MM.1S (cell line): ENCODE measurements around the gene RPS6KC1.

Experiments used
- DNase-seq: peaks from one replicate; pipeline ENCODE4 v3.0.0-alpha.2; 2015
- H2AFZ ChIP-seq: fragments of 300-600 bp; sonication (generic); 2 replicates; pipeline ENCODE4 v1.6.0; 2016; ENCODE audit warnings: antibody characterized with exemption, low read length
- H3F3A ChIP-seq: fragments of 300-600 bp; sonication (generic); 2 replicates; pipeline ENCODE4 v1.6.1; 2016; ENCODE audit warnings: mild to moderate bottlenecking, antibody characterized with exemption, low read length, moderate library complexity, mixed read lengths; ENCODE audit not compliant: insufficient read depth
- H3K27ac ChIP-seq: fragments of 300-600 bp; sonication (generic); 2 replicates; pipeline ENCODE4 v1.5.1; 2016; ENCODE audit warnings: mild to moderate bottlenecking, low read length
- H3K27me3 ChIP-seq: fragments of 300-600 bp; sonication (generic); replicated peaks from 2 replicates; pipeline ENCODE4 v1.6.0; 2016; ENCODE audit warnings: low read length; ENCODE audit not compliant: insufficient read depth
- H3K36me3 ChIP-seq: fragments of 300-600 bp; sonication (generic); replicated peaks from 2 replicates; pipeline ENCODE4 v1.6.1; 2016; ENCODE audit warnings: mild to moderate bottlenecking, low read length, mixed read lengths; ENCODE audit not compliant: insufficient read depth
- H3K4me1 ChIP-seq: fragments of 300-600 bp; sonication (generic); 2 replicates; pipeline ENCODE4 v1.6.1; 2016; ENCODE audit warnings: low read length, mixed read lengths
- H3K4me2 ChIP-seq: fragments of 300-600 bp; sonication (generic); 2 replicates; pipeline ENCODE4 v1.6.0; 2016; ENCODE audit warnings: low read depth, low read length
- H3K4me3 ChIP-seq: fragments of 300-600 bp; sonication (generic); 2 replicates; pipeline ENCODE4 v1.5.1; 2016; ENCODE audit warnings: low read length, mixed read lengths
- H3K79me2 ChIP-seq: fragments of 300-600 bp; sonication (generic); 2 replicates; pipeline ENCODE4 v1.6.1; 2016; ENCODE audit warnings: mixed run types, low read length, mixed read lengths
- H3K9ac ChIP-seq: fragments of 300-600 bp; sonication (generic); 2 replicates; pipeline ENCODE4 v1.6.1; 2016; ENCODE audit warnings: low read length, mixed read lengths
- H3K9me2 ChIP-seq: fragments of 300-600 bp; sonication (generic); replicated peaks from 2 replicates; pipeline ENCODE4 v1.6.1; 2016; ENCODE audit warnings: mild to moderate bottlenecking, low read length, mixed read lengths; ENCODE audit not compliant: insufficient read depth
- H3K9me3 ChIP-seq: fragments of 300-600 bp; sonication (generic); replicated peaks from 2 replicates; pipeline ENCODE4 v1.6.1; 2016; ENCODE audit warnings: mild to moderate bottlenecking, low read length, mixed read lengths; ENCODE audit not compliant: insufficient read depth
- H4K20me1 ChIP-seq: fragments of 300-600 bp; sonication (generic); 2 replicates; pipeline ENCODE4 v1.6.1; 2016; ENCODE audit warnings: mild to moderate bottlenecking, low read length, moderate library complexity, mixed read lengths; ENCODE audit not compliant: insufficient read depth
- EZH2 ChIP-seq: fragments of 300-600 bp; sonication (generic); optimal IDR thresholded peaks from 2 replicates; pipeline ENCODE3; 2017; ENCODE audit warnings: low read depth, mild to moderate bottlenecking, antibody characterized with exemption, low read length, mixed read lengths
- EZH2phosphoT487 ChIP-seq: fragments of 300-600 bp; sonication (generic); IDR thresholded peaks from 2 replicates; pipeline ENCODE4 v1.6.1; 2018; ENCODE audit warnings: antibody characterized with exemption, low read length
- TF ChIP-seq, protein P1 (sequence below): fragments of 300-600 bp; sonication (generic); IDR thresholded peaks from 2 replicates; pipeline ENCODE4 v1.5.1; 2016; ENCODE audit warnings: antibody characterized with exemption, low read length, mixed read lengths

The RPS6KC1 gene

DNA sequence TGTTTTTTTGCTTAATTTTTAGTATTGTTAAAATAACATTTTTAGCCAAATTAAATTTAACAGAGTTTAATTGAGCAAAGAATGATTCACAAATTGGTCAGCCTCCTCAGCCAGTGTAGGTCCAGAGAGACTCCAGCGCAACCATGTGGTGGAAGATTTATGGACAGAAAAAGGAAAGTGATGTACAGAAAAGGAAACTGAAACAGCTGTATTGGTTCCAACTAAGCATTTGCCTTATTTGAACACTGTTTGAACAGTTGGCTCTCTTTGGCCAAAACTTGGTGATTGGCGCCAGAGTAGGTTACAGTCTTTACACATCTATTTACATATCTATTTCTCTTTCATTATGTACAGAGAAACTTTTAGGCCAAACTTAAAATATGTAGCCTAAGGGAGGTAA is 19.4 kb downstream of the RPS6KC1 start:
- no peaks in the 10 kb centered on the region for H3K9me3 ChIP-seq
- DNase-seq = peak; percentile 87
- H3K79me2 ChIP-seq = peaks cover 26% of the 10 kb centered on the region
- TF ChIP-seq EZH2 = no peak
- no peak for TF ChIP-seq EZH2phosphoT487
- TF ChIP-seq, protein P1, sequence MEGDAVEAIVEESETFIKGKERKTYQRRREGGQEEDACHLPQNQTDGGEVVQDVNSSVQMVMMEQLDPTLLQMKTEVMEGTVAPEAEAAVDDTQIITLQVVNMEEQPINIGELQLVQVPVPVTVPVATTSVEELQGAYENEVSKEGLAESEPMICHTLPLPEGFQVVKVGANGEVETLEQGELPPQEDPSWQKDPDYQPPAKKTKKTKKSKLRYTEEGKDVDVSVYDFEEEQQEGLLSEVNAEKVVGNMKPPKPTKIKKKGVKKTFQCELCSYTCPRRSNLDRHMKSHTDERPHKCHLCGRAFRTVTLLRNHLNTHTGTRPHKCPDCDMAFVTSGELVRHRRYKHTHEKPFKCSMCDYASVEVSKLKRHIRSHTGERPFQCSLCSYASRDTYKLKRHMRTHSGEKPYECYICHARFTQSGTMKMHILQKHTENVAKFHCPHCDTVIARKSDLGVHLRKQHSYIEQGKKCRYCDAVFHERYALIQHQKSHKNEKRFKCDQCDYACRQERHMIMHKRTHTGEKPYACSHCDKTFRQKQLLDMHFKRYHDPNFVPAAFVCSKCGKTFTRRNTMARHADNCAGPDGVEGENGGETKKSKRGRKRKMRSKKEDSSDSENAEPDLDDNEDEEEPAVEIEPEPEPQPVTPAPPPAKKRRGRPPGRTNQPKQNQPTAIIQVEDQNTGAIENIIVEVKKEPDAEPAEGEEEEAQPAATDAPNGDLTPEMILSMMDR = peak; percentile 51
- H3F3A ChIP-seq = peaks cover 14% of the 10 kb centered on the region
- no peaks in the 10 kb centered on the region for H3K27me3 ChIP-seq
- no peaks in the 10 kb centered on the region for H4K20me1 ChIP-seq
- peak overlapping the region; percentile 62 for H3K4me2 ChIP-seq
- peaks cover 16% of the 10 kb centered on the region for H3K4me1 ChIP-seq
- H3K9me2 ChIP-seq = no peaks in the 10 kb centered on the region
- no peak overlapping the region for H3K27ac ChIP-seq
- no peak overlapping the region for H2AFZ ChIP-seq
- no peak overlapping the region for H3K9ac ChIP-seq
- peak overlapping the region; percentile 10; the same call in 1 of the 2 replicates for H3K4me3 ChIP-seq
- H3K36me3 ChIP-seq = no peaks in the 10 kb centered on the region

DNA sequence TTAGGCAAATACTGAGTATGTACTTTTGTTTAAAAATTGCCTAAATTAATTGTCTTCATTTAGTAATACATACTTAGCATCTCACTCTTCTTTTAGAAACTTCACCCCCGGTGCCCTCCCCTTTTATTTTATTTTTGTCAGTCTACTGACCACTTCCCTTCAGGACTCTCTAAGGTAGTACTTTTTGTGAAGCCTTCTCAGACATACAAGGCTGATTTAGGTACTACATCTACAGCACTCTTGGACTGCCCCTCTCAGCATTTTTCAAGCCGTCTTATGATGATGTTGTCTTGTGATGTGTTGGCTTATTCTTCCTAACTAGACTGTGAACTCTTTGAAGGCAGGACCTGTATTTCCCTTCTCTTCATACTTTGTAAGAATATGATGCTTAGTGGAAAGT is 24.7 kb downstream of the RPS6KC1 start:
- TF ChIP-seq EZH2phosphoT487 (no peak), EZH2 (no peak)
- TF ChIP-seq, protein P1 = 0 out of 2 replicates have a peak, but pooled peaks have one; percentile 5
- peak overlapping the region; percentile 13; the same call in 1 of the 2 replicates for H3K4me2 ChIP-seq

DNA sequence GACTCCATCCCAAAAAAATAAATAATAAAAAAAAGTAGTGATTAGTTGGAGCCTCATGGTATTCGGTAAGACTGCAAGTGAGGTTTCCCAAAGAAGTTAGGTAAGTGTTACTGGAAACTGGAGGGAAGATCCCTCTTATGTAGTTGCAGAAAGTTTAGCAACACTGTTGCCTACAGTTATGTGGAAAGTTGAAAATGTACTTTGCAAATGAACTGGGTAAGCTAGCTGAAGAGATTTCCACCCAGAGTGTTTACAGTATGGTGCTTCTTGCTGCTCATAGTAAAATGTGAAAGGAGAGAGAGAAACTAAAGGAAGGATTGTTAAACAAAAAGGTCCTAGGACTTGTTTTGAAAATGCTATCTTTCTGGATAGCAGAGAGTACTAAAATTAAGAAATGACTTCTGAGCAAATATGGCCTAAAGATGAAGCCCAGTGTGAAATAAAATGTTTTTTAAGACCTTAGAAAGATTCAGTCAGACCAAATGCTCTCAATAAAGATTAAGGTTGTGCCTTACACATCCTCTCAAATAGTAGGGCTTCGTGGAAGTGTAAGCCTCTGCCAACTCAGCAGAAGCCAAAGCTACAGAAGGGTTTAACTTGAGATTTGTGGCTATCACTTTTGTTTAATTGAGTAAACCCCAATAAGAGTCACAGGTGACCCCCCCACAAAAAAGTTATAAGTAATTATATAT is 31.5 kb downstream of the RPS6KC1 start:
- peaks cover 35% of the 10 kb centered on the region for H3K4me1 ChIP-seq
- peak overlapping the region; percentile 41 for H3K4me3 ChIP-seq

More for the DNA sequence above, 24.7 kb downstream of the RPS6KC1 start:
- Histone ChIP-seq H2AFZ (no peak overlapping the region), H3K27ac (peak overlapping the region; percentile 12; the same call in 1 of the 2 replicates), H3K4me1 (peaks cover 23% of the 10 kb centered on the region), H3K79me2 (0 out of 2 replicates have a peak, but pooled peaks cover 3% of the 10 kb centered on the region), H3F3A (peaks cover 13% of the 10 kb centered on the region), H3K9me3 (no peaks in the 10 kb centered on the region), H3K4me3 (no peak overlapping the region), H3K27me3 (no peaks in the 10 kb centered on the region), H3K9ac (no peak overlapping the region), H3K36me3 (no peaks in the 10 kb centered on the region), H3K9me2 (no peaks in the 10 kb centered on the region), H4K20me1 (no peaks in the 10 kb centered on the region)
- peak; percentile 78 for DNase-seq

More for the DNA sequence above, 31.5 kb downstream of the RPS6KC1 start:
- H3K9ac ChIP-seq = peak overlapping the region; percentile 51
- DNase-seq = peak; percentile 55
- no peaks in the 10 kb centered on the region for H3K79me2 ChIP-seq
- H3K27ac ChIP-seq = peak overlapping the region; percentile 82
- H3K9me3 ChIP-seq = no peaks in the 10 kb centered on the region
- H3K9me2 ChIP-seq = no peaks in the 10 kb centered on the region
- H3K27me3 ChIP-seq = no peaks in the 10 kb centered on the region
- peak overlapping the region; percentile 79 for H3K4me2 ChIP-seq
- peak overlapping the region; percentile 37 for H2AFZ ChIP-seq
- H3F3A ChIP-seq = peaks cover 26% of the 10 kb centered on the region
- H3K36me3 ChIP-seq = no peaks in the 10 kb centered on the region
- H4K20me1 ChIP-seq = no peaks in the 10 kb centered on the region
- TF ChIP-seq EZH2 = no peak
- TF ChIP-seq, protein P1 = no peak
- no peak for TF ChIP-seq EZH2phosphoT487
